ENCODE results near the gene SAPCD2.
"Not testable (repeated sequence)": the region's sequence is repeated elsewhere in the genome, so short reads cannot be mapped to it uniquely, and the experiment has no call there.

The SAPCD2 gene

DNA sequence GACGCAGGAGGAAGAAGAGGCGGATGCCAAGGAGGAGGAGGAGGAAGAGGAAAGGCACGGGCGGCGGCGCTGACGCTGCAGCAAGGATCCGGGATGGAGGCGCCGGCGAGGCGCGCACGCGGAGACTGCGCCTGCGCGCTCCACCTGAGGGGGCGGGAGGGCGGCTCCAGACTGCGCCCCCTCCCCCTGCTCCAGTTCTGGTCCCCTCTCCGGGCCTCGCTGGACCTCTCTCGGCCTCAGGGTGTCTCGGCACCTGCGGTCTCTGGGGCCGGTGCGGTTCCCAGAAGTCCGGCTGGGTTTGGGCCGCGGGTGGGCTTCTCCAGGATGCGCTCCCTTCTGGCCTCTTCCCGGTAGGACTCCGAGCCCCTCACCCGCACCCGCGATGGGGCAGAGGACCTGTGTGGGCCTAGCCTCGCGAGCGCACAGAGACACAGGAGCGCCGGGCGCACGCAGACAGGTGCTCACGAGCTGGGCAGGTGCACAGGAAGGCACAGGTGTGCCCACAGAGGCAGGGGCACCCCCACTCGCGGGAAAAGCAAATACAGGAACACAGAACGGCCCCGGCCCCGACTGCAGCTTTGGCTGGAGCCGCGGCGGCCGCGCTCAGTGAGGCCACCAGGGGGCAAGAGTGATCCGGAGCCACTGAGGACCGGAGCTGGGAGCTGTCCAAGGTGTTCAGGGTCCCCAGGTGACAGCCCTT lies 24.1 kb downstream of the SAPCD2 start, which contains the start of gene NPDC1:
NPDC1 (minus strand) TSS at position 90 of the 700 bp plus-strand sequence. CDS start 188 bp downstream, outside the sequence.
- DNase-seq (ENCODE audit: low read depth): peak; percentile 74

GRCh38 chr9:137045294-137046087 lies 24.9 kb downstream of the SAPCD2 start:
- peak; percentile 66 for DNase-seq (ENCODE audit: low read depth)

- DNase-seq (ENCODE audit: low read depth): no peak
Observed at GRCh38 chr9:137044502-137045177, 25.7 kb downstream of the SAPCD2 start.

DNA sequence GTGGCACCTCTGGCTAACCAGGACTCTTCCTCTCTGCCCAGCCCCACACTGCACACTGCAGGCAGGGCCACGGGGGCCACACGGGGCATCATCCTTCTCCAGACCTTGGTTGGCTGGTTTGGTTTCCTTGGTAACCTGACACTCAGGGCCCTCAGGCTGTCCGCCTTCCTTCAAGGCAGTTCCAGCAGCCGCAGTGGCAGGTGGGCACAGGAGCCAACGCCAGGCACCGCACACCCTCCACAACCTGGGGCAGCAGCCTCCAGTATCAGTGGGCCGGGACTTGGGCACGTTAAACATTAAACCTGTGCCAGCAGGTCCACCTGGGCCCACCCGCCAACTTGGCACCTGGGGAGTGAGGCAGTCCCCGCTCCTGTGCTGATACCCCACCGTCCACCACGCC lies 26.3 kb downstream of the SAPCD2 start:
- no peak for DNase-seq (ENCODE audit: low read depth)

DNA sequence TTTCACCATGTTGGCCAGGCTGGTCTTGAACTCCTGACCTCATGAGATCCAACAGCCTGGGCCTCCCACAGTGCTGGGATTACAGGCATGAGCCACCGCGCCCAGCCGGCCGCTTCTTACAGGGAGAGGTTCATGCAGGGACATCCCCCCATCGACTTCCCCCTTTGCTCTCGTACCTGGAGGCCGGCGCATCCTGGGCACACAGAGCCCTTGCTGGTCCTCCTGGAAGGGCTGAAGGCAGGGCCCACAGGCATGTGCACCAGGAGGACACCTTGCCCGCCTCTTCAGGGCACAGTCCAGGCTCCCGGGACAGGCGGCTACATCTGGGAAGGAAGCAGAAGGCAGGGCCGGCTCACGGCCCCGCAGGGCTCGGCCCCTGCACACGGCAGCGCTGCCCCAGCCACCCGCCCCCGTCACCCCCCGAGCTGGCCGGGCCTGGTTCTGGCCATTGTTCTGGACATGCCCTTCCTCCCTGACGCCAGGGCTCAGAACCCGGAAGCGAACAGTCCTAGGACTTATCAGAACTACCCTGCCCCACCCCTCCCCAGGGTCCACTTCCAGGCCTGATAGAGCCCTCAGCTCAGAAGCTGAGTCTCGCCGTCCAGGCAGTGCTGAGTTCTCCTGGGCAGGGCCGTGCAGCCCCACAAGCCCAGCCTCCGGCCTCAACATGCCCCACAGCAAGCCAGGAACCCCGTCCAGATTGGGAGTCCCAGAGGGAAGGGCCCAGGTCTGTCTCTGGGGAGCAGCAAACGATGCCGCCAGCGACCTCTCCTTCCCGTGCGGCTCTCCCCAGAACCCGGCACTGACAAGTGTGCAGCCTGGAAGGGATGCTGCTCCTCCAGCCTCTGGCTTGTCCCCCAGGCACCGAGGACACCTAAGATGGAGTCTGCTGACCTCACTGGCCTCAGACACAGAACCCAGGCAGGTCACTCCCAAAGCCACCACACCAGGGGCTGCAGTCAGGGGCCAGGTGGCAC lies 27.3 kb downstream of the SAPCD2 start:
- DNase-seq (ENCODE audit: low read depth): no peak

- no peak for DNase-seq (ENCODE audit: low read depth)
Observed at GRCh38 chr9:137041124-137041523, 29.2 kb downstream of the SAPCD2 start.

DNA sequence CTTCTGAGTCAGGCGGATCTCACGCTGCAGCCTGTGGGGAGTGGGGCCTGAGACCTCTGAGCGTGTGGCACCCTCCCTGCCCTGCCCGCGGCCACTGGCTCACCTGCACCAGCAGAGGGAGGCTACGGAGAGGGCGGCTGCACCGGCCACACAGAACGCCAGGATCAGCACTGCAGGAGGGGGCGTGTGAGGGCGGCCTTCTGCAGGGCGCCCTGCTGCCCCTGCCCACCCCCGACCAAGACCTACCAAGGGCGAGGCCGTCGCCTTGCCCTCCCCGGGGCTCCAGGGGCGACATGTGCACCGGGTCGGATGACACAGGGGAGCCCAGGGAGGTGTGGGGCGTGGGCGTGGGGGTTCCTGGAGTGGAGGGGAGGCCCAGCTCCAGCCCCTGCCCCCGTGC lies 29.8 kb downstream of the SAPCD2 start:
- no peak for DNase-seq (ENCODE audit: low read depth)

DNA sequence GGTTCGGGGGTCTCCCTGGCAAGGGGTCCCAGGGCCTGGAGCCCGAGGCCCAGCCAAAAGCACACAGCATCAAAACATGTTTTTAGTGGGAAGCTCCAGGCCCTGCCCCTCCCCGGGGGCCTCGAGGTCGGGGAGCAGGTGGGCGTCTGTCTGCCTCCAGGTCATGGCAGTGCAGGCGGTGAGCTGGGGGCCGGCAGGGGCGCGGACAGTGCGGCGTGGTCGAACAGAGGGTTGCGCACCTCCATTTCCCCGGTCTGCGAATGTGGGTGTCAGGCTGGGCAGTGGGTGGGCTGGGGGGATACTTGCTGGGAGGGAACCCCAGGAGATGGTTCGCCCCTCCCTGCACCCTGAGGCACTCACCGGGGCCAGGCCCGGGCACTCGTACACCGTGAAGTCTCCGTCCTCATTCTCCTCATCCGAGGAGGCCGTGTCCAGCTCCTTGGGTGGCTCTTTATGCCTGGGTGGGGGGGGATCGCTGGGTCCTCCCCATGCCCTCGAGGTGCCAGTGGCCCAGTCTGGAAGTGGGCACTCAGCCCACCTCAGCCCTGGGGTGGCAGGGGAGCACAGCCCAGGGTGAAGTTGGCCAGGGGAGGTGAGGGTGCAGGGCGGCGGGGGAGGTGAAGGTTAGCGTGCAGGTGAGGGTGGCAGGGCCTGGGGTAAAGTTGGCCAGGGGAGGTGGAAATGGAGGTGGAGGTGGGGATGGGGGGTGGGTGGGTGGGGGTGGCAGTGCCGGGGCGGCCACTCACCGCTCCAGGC lies 30.6 kb downstream of the SAPCD2 start:
- no peak for DNase-seq (ENCODE audit: low read depth)

DNA sequence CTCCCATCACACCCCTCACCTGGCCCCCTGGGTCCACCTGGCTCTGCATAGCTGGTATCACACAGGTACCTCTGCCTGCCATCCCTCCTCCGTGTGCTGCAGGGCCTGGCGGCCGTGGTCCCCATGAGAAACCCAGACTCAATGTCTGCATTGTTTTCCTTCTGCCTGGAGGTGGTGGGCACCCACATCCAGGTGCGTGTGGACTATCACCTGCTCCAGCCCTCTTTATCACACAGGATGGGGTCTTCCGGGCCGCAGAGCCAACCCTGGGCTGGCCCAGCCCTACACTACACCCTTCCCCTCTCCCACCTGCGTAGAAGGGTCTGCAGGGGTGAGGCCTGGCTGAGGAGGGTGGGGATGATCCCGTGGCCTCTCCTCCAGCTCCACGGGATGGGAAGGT lies 31.4 kb downstream of the SAPCD2 start:
- no peak for DNase-seq (ENCODE audit: low read depth)

GRCh38 chr9:137037483-137037882 lies 32.9 kb downstream of the SAPCD2 start:
- no peak for DNase-seq (ENCODE audit: low read depth)

GRCh38 chr9:137037035-137037434 lies 33.3 kb downstream of the SAPCD2 start:
- DNase-seq (ENCODE audit: low read depth): no peak

DNA sequence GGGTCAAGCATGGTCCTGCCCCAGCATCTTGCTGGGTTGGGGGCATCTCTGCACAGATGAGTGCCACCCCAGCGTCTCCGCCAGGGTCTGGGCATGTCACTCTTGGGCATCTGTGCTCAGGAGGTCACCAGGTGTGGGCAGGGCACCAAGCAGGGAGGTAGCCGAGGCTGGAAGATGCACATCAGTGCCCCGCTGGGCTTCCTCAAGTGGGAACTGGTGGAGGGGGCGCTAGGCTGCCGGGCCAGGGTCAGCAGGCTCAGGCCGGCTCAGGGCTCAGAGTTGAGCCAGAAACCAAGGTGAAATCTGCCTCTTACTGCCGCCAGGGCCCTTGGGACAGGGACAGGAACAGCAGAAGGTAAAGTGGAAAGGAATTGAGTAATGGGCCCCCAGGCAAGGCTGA lies 34.4 kb downstream of the SAPCD2 start:
- no peak for DNase-seq (ENCODE audit: low read depth)

DNA sequence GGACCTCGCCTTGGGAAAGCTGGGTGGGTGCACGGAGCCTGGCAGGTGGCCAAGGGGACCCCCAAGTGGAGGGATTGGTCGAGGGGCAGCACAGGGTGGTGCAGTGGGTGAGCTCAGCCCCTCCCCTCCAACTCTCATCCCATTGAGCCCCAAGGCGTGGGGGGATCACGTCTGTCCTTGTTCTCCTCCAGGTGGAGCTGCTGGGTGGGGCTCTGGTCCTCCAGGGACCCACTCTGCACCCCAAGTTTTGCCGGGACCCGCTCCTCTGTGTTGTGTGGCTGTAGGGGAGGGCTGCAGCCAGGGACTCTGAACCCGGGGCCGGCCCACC lies 34.9 kb downstream of the SAPCD2 start:
- no peak for DNase-seq (ENCODE audit: low read depth)

- peak; percentile 79 for DNase-seq (ENCODE audit: low read depth)
Observed at GRCh38 chr9:137034709-137035506, 35.4 kb downstream of the SAPCD2 start.

DNA sequence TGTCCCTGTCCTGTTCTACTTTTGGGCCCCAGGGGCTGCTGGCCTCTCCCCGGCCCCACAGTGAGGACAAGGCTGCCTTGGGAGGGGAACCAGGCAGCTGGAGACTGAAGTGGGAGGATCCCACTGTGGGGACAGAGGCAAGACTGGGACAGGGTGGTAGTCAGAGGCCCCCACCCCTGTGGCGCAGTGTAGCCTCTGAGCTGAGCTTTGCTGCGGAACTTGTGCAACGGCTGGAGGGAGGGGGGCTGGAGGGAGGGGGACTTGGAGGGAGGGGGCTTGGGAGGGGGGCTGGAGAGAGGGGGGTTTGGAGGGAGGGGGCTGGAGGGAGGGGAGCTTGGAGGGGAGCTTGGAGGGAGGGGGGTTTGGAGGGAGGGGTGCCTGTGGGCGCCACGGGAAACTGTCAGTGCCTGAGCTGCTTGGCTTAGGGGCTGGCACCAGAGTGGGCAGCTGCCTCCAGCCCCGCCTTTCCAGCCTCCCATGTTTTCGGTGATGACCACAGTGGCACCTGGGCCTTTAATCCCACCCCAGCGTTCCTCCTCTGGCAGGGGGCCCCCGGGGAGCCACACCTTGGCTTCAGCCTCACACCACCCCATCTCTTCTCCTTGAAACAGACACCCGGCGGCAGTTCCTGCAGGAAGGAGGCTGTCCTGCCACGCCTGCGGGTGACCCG lies 36.2 kb downstream of the SAPCD2 start:
- DNase-seq (ENCODE audit: low read depth): no peak

GRCh38 chr9:137033481-137033880 lies 36.9 kb downstream of the SAPCD2 start:
- not testable (repeated sequence) for DNase-seq (ENCODE audit: low read depth)

- no peak for DNase-seq (ENCODE audit: low read depth)
Observed at GRCh38 chr9:137032858-137033257, 37.5 kb downstream of the SAPCD2 start.

GRCh38 chr9:137031904-137032640 lies 38.3 kb downstream of the SAPCD2 start, which contains the start of gene FUT7:
Gene FUT7 (minus strand): TSS chr9:137032088. CDS start chr9:137031991, 97 bp downstream.
- DNase-seq (ENCODE audit: low read depth): no peak
